GM19395 (cell line): Measurements from ENCODE around the gene NES.
"Not testable (repeated sequence)": the region's sequence is repeated elsewhere in the genome, so short reads cannot be mapped to it uniquely, and the experiment has no call there.

Experiments used
- ATAC-seq: cut with Tn5 transposase; IDR thresholded peaks from one replicate; pipeline ENCODE4 v1.9.1; 2021; ENCODE audit warnings: mild to moderate bottlenecking, moderate library complexity; ENCODE audit not compliant: unreplicated experiment

Gene NES

GRCh38 chr1:156648496-156648895 is 28.7 kb downstream of the NES start:
- ATAC-seq = no peak

DNA sequence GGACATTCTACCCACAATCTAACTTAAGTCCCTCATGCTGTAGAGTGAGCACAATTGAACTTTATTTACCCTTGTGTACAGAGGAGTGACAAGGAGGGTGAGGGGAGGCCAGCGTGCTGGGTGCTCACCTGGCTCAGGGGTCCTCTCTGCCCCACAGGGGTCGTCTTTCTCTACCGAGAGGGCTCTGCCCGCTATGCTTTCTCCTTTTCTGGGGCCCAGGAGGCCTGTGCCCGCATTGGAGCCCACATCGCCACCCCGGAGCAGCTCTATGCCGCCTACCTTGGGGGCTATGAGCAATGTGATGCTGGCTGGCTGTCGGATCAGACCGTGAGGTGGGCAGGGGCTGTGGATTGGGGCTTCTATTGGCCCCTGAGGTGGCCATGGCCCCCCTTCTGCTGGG is 29.9 kb downstream of the NES start:
- no peak for ATAC-seq

DNA sequence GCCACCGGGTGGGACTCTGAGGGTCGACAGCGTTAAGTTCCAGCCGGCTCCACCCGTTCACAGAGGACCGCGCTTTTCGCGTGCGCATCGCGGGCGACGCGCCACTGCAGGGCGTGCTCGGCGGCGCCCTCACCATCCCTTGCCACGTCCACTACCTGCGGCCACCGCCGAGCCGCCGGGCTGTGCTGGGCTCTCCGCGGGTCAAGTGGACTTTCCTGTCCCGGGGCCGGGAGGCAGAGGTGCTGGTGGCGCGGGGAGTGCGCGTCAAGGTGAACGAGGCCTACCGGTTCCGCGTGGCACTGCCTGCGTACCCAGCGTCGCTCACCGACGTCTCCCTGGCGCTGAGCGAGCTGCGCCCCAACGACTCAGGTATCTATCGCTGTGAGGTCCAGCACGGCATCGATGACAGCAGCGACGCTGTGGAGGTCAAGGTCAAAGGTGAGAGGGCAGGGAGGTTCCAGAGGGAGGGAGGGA is 30.4 kb downstream of the NES start:
- ATAC-seq = no peak

DNA sequence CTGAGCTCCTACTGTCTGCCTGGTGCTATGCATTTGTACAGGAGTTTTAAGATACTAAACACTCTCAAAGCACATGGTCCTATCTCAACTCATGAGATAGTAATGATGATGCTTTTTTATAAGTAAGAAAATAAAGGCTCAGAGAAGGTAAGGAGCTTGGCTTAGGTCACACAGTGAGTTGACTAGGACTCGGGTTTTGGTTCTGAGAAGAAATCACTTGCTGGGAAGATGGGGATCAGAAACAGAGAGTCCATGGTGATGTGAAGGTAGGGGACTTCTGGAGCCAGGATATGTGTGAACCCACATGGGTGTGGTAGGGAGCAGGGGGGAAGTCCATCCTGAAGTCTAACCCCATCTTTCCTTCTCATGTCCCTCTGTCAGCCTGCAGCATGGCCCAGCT is 31.5 kb downstream of the NES start:
- no peak for ATAC-seq

- ATAC-seq = no peak
These were observed 32.2 kb downstream of the NES start for GRCh38 chr1:156645056-156645455.

- ATAC-seq = no peak
These were observed 32.6 kb downstream of the NES start for GRCh38 chr1:156644640-156645039.

DNA sequence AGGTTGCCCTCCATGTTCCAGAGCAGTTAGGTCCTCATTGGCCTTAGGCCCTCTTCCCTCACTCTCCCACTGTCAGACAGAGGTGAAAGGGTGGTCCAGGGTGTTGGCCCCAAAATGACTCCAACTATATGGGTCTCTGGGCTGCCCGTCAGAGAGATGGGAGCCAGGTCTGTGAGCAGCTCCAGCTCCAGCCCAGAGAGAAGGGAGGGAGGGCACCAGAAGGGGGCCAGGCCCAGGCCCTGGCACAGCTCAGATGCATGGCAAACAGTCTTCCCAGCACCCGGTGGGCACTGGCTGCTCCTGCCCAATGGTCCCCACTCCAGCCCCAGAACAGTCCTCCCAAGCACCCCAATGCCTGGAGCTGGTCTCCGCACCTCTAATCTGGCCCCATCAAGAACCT is 33.1 kb downstream of the NES start:
- ATAC-seq = no peak

DNA sequence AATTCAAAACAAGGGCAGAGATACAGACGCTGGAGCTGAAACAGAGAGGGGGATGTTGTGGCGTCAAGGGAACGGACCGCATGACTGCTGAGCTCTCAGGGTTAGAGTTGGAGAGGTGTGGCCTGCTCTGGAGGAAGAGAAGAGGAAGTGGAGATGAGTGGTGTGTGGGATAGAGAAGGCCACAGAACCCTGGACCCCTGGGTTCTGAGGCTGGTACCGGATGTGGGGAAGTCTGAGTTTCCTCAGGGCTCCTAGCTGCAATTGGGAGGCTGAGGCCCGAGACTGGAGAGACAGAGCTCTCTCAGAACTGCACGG is 33.5 kb downstream of the NES start:
- no peak for ATAC-seq

GRCh38 chr1:156643049-156643777 is 34.0 kb downstream of the NES start:
- no peak for ATAC-seq

DNA sequence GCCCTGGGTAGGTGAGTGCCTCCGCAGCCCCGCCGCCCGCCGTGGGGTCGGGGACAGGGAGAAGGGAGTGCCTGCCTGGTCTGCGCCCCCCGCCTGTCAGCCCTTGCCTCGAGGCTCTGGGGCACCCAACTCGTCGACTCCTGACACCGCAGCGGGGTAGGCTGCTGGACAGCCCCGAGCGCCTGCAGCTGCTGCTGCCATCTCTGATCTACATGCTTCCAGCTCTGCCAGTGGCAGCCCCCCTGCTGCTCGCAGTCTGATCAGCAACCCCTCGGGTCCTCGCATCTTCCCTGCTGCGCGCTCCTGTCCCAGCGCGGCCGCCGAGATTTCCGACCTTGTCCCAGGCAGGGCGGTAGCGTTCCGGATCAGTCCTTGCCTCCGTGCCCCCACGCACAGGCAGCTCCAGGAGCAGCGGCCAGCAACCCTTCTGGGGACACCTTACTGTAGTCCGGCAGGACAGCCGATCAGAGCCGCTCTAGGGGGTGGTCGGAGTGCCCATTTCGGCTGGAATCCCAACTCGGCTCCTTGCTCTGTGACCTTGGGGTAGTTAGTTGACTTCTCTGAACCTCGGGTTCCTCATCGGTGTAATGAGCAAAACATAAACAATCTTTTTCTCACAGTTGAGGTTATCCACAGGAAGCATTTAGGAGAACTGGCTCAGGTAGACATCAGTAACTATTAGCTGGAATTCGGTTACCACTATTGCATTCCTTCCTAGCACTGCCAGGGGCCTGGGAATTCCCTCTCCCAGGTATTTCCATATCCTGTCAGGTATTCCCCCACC is 34.8 kb downstream of the NES start:
- ATAC-seq = no peak

DNA sequence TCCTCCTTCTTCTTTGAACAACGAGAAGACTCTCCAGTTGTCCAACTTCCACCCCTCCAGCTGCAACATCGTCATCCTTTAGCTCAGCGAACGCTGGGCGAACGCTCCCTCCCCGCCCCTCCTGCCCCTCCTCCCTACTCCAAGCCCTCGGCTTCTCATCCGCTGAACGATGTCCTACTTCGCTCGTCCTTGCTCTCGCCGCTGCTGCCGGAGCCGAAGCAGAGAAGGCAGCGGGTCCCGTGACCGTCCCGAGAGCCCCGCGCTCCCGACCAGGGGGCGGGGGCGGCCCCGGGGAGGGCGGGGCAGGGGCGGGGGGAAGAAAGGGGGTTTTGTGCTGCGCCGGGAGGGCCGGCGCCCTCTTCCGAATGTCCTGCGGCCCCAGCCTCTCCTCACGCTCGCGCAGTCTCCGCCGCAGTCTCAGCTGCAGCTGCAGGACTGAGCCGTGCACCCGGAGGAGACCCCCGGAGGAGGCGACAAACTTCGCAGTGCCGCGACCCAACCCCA is 35.4 kb downstream of the NES start, which contains the start of gene BCAN:
BCAN (plus strand) TSS at position 357 of the 504 bp plus-strand sequence. CDS start 3,938 bp downstream, outside the sequence.
- no peak for ATAC-seq

- no peak for ATAC-seq
These were observed 36.1 kb downstream of the NES start for GRCh38 chr1:156640842-156641706.

DNA sequence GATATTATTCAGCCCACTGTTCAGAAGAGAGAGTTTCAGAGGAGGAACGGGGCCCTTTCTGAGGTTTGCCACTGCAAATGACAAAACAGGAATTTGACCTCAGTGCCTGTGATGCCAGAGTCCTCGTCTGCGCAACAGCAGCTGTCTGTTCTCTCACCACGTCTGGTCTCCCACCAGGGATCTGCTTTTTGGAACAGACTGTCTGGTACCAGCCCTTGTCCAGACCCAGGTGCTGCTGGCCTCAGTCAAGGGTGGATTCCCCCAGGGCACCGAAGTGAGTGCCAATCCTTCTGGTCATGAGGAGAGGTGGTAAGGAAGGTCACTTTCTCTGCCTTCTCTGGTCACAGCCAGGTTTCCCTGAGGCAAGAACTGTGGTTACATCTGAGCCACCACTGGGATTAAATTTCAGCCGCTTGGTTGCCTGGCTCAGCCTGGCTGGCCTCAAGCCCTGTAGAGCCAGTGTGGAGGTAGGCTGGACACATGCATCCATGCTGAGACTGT is 37.6 kb downstream of the NES start:
- no peak for ATAC-seq

DNA sequence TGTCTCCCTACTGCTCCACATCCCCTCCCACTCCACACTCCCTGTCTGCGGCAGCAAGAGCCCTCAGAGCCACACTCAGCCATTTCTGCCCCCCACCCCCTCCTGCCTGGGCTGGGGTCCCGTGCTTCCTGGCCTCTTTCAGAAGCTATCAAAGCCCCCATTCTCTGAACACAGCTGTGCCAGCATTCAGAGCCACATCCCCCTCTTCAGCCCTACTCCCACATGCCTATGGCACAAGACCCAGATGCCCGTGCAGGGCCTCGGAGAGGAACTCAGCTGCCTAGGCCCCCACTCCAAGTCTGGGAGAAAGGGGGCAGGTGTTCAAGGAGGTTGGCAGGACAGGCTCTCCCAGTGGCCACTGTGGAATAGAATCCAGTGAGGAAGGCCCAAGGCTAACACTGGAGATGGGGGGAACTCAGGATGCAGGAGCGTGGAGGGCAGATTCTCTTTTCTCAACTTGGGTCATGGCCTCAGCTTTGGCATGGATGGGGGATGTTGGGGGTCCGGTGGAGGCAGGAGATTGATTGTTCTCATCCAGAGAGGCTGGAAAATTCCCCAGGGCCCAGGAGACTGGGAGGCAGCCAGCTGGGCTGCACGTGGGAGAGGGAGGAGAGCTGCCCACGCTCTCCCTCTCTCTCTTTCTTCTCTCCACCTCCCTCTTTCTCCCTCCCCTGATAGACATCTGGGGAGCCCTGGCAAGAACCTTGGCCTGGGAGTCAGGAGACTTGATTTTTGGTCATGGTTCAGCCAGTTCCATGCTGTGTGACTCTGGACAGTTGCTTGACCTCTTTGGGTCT is 38.8 kb downstream of the NES start:
- no peak for ATAC-seq

- ATAC-seq = no peak
These were observed 44.9 kb downstream of the NES start for GRCh38 chr1:156632355-156632754.

GRCh38 chr1:156631152-156631551 is 46.1 kb downstream of the NES start:
- not testable (repeated sequence) for ATAC-seq

- ATAC-seq = no peak
These were observed 47.3 kb downstream of the NES start for GRCh38 chr1:156629823-156630449.

- ATAC-seq = no peak
These were observed 49.8 kb downstream of the NES start for GRCh38 chr1:156627313-156627880.

DNA sequence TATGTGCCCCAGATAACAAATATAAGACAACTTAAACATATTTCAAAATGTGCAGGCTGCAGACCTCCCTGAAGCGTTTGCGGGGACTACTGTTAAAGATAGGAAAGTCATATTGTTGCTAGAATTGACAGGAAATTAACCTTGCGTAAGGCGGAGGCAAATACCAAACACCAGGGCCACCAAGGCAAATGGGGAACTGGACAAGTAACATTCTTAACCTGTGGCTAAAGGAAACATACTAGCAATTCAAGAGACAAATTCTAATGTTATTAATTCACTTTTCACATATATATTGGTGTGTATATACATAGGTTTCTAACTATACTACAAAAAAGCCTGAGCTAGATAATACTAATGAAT is 51.1 kb downstream of the NES start:
- no peak for ATAC-seq
